Transverse colon (tissue), 4 donors: ENCODE results near the gene GRXCR1.

Experiments
- CTCF ChIP-seq, 5 experiments: fragments of 200-600 bp in 3 of 5; fragments of 450-650 bp in 2 of 5; sonication (generic) in 3 of 5; IDR thresholded peaks; 1 replicate in 2 of 5; 2 replicates in 3 of 5; pipeline ENCODE4 v1.5.1; 2016 to 2017; ENCODE audit warnings: antibody characterized with exemption in 5 of 5, inconsistent platforms in 3 of 5, mild to moderate bottlenecking in 2 of 5, moderate library complexity in 1 of 5
- POLR2AphosphoS5 ChIP-seq, 3 donors: sonication (generic); formaldehyde crosslinking; IDR thresholded peaks; one replicate each; pipeline ENCODE4 v1.6.1; 2016; ENCODE audit warnings: antibody characterized with exemption in 3 of 3

GRCh38 chr4:42881253-42881652, 11.3 kb upstream of the GRXCR1 start:
- TF ChIP-seq CTCF (IDR thresholded peaks at IDR 0.05), result no peak
- TF ChIP-seq POLR2AphosphoS5 (IDR thresholded peaks at IDR 0.05), result no peak
